ENCODE data around the gene LAMP5.

LAMP5 gene

DNA sequence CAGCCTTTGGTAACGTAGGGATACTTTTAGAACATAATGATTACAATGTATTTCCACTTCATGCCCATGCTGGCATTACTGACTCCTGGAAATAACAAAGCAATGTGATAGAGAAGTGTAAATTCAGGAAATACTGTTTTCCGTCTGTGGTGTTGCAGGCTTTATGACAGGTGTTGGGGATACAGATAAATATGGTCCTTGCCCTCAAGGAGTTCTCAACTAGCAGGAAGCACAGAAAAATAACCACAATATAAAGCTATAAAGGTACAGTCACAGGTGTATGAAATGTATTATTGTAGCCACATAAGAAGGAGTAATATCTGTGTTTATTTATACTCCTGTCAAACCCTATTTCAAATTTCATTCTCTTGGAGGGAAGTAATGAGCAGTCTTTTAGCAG lies 12.9 kb upstream of the LAMP5 start:
- no peak for DNase-seq (ENCODE audit: low spot score)

DNA sequence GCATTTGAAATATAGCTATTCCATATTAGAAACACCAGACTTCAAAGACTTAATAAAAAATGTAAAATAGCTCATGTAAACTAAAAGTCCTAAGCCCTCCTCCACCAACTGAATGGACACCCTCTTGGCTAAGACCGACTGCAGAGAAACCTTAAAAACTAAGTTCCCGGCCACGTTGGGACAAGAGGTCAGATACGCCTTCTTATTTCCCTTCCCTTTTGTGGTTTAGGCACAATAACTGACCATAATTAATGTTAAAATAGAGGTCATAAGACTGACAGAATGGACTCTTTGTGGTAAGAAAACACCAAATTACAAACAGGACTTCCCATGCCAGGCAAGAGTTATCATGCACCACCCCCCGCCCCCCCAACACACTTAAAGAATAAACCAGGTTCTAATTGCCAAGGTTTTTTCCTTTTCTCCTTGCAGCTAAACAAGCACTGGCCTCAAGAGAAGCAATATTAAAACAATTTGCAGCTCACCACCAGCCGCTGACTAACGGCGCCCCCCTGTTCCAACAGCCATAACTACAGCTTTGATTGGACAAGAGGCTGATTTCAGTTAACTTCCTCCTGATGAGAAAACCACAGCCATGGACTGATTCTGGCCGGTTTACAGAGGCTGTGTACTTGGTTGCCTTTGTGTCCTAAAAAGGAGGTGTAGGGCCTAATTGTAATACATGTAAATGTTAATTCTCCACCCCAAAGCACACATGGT lies 10.7 kb upstream of the LAMP5 start:
- no peak for DNase-seq (ENCODE audit: low spot score)

DNA sequence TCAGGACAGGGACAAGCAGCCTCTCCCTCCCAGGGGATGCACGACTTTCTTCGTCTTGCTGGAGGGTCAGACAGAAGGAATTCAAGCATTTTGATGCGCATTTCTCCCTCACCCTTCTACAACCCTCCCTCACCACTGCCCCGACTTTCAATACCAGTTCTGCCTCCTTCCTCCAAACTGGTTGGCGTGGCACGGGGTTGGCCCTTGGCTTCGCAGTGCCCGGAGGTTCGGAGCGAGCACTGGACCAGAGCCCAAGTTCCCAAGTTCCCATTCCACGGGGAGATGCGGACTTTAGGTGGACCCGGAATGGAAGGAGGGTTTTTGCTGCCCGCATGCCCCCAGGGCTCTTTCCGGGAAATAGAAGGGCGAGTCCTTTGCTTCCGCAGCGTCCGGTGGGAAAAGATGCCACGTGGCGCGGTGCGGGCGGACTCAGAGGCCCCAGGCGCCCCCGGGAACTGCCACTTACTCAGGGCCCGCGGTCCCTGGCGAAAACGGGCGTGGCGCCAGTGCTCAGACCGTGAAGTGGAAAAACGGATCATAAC lies 8.0 kb upstream of the LAMP5 start:
- no peak for DNase-seq (ENCODE audit: low spot score)

DNA sequence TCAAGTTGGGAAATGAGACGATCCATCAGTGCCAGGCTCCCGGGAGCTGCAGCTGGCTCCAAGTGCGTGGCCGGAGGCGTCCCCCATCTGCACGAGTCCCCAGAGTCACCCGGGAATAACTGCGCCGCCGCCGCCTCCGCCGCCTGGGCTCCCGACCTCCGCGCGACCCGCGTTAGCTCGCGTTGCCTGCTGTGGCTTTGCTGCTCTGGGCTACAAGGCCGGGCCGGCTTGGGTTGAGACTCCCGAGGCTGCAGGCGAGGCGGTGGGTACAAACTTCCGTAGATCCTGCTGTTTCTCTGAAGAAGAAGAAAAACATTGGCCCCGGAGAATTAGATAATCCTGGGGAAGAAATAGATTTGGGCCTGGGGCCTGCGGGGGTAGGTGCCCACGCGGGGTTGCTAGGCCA lies 7.4 kb upstream of the LAMP5 start:
- DNase-seq (ENCODE audit: low spot score) = no peak

DNA sequence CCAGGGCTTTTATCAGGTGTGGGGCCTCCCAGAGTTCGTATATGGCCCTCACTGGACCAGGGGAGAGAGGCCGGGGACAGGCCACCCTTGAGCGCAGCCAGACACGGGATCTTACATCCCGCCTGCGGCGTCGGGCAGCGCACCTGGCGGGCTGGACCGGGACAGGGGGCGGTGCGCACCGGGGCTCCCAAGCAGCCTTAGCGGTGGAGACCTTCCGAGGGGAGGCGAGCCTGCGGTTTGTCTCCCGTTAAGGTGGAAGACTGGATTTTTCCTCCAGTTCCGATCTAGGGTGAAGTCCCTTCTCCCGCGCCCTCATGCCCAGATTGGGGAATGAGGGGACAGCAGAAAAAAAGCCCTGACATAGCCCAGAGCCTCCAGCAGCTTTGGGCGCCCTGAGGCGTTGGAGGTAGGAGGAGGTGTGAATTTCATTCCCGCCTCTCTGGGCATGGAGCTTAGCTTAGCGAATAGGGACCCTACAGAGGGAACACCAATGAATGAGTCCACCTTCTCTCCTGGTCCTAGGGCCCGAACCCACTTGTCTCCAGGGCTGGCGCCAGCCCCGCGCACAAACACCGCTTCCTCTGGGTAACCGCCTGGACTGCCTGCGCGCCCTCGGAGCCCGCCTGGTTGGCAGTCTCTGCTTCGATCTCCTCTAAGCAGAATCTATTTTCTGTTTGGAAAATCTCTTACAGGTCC lies 6.7 kb upstream of the LAMP5 start:
- DNase-seq (ENCODE audit: low spot score) = no peak

DNA sequence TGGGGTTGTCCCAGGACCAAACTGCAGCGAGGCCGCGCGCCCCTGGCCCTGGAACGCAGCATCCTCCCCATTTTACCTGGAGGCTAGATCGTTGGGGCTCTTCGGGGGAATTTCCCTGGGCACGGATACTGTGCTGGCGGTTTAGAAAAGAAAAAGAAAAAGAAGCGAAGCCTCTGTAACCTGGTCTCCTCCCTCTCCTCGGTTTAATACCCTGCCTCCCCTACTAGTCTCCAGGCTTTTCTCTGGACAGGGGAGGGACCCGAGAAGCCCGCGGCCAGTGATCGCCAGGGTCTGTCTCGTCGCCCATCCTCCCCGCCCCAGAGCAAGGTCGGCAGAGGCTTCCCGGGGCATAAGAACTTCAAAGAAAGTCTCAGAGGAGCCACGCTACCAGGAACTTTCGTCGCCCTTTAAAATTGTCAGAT lies 6.1 kb upstream of the LAMP5 start:
- no peak for DNase-seq (ENCODE audit: low spot score)

DNA sequence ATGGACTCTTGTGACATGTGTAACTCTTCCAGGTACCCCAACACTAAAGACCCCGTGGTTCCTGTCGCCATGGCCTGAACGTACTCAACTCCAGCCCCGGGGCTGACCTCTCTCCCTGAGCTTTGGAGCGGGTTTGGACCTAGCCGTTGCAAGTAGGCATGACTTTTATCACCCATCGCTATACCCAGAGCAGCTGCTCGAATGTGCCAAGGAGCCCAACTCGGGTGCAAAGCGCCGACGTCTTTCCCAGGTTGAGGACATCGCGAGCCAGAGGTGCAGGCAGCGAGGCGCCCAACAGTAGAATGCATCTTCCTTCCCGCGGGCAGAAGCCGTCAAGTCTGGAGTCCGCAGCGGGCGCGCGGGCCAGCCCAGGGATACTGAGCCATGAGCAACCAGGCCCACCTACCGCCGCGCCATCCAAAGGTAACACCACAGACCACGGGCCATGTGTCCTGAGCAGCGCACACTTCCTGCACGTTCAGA lies 5.7 kb upstream of the LAMP5 start:
- no peak for DNase-seq (ENCODE audit: low spot score)

DNA sequence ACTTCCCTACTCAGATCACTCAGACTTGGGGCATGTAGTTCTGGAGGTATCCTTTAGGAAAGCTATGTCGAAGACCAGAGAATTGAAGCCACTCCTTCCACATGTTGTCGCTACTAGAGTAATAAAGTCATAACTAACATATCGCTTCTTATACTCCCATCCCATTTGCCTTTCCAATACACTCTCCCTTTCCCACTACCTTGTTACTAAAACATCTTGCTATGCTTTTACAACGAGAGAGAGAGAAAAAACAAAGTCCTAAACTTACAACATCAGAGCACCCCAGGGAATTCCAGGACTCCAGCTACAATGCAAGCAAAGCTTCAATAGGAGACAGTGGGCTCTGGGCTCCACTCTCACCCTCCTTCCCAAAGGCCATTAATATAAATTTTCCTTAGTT lies 5.1 kb upstream of the LAMP5 start:
- no peak for DNase-seq (ENCODE audit: low spot score)

DNA sequence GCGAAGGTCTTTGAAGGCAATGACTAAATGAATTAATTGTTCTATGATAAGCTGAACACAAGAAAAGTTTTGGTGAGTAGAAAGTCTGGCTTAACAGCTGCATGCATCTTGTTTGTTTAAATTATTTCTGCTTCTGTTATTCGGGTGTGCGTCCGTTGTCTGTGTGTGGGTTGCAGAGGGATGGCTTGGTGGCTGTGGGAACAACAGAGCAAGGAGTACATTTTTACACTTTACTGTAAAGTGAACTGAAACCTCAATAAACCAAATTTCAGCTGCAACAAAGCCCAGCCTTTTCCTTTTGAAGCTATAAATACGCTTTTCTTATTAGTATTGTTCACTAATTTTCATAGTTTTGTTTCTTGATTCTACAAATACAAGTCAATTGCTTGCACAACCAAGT lies 3.5 kb upstream of the LAMP5 start:
- DNase-seq (ENCODE audit: low spot score) = no peak

DNA sequence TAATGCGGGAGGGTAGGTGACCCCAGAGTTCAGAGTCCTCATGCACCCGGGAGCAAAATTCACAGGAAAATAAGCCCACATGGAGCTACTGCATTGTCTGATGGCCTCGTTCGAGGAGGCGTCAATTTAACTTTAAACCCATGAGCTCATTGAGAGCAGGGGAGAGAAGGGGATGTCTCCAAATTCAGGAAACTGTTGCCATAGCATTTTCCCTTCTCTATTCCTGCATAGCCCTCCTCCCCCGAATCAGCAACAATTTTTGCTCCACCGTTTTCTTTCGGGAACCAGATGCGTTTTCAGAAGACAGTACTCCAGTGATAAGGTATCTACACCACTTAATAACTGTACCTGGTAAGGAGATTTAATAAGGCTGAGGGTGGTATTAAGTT lies 324 bp upstream of the LAMP5 start:
- DNase-seq (ENCODE audit: low spot score) = no peak

DNA sequence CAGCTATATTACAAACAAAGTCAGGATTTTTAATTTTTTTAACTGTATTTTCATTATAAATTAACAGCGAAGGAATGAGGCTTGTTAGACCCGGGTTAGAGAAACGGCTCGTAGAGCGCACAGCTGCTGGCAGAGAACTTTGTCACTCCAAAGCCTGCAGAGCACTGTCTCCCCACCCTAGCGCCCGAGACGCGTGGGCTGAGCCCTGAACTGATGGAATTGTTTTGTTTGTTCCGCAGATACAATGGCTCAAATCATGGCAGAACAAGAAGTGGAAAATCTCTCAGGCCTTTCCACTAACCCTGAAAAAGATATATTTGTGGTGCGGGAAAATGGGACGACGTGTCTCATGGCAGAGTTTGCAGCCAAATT lies 810 bp downstream of the LAMP5 start:
- no peak for DNase-seq (ENCODE audit: low spot score)

DNA sequence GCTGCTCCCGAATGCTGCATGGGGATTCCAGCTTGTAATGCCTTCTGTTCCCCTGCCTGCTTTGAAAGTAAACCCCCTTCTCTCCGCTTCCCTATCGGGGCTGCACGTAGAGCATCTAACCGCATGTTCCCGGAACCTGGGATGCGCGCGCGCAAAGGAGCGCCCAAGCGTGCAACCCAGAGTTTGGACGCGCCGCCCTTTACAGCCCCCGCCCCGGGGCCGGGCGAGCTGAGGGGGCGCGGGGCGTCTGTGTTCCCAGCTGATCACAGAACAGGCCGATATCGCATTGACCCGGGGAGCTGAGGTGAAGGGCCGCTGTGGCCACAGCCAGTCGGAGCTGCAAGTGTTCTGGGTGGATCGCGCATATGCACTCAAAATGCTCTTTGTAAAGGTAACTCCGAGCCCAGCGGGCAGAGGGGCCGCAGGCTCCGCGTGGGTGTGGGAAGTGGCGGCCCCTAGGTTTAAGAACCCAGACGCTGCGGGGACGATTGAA lies 1.4 kb downstream of the LAMP5 start:
- no peak for DNase-seq (ENCODE audit: low spot score)

DNA sequence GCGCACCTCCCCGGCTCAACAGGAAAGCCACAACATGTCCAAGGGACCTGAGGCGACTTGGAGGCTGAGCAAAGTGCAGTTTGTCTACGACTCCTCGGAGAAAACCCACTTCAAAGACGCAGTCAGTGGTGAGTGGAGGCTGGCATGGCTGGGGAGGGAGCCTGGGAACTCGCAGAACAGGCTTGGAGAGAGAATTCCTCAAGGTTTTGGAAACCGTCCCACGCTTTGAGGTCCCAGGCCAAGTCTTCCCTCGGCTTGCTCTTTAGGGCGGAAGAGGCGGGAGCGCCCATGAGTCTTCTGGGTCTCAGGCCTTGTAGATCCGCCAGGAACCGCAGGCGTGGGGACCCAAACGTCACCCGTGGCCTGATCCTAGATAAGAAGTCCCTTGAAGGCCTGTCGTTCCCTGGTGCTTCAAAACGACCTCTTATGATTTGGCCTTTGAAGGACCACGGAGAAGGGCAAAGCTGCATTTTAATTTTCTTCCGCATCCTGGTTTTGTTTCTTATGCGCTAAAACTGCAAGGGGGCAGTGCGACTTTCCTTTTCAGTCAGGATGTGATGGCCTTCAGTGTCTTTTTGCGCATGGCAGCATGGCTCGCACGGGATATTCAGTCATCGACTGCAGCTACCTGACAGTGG lies 2.0 kb downstream of the LAMP5 start:
- no peak for DNase-seq (ENCODE audit: low spot score)

DNA sequence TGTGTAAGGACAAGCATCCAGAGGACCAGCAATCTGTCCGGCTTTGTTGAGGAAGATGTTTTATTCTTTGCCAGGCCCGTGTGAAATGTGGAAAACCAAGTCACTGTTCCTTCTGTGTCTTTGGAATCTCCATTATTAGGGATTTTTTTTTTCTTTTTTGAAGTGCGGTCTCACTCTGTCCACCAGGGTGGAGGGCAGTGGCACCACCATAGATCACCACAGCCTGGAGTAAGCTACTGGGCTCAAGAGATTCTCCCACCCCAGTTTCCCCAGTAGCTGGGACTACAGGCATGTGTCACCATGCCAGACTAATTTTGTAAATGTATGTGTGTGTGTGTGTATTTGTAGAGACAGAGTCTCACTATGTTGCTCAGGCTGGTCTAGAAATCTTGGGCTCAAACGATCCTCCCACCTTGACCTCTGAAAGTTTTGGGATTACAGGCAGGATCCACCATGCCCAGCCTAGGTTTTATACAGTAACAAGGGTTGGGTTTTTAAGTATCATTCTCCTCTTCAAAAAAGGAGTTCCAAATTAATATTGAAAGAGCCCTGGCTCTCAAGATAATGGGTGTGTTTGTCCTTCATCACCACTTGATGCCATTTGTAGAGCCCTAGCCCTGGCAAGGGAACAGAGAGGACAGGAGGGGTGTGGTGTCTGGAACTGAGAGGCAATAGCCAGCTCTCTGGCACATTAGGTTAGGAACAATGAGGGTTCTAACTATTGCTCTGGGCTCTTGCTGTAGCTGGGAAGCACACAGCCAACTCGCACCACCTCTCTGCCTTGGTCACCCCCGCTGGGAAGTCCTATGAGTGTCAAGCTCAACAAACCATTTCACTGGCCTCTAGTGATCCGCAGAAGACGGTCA lies 3.1 kb downstream of the LAMP5 start:
- no peak for DNase-seq (ENCODE audit: low spot score)

DNA sequence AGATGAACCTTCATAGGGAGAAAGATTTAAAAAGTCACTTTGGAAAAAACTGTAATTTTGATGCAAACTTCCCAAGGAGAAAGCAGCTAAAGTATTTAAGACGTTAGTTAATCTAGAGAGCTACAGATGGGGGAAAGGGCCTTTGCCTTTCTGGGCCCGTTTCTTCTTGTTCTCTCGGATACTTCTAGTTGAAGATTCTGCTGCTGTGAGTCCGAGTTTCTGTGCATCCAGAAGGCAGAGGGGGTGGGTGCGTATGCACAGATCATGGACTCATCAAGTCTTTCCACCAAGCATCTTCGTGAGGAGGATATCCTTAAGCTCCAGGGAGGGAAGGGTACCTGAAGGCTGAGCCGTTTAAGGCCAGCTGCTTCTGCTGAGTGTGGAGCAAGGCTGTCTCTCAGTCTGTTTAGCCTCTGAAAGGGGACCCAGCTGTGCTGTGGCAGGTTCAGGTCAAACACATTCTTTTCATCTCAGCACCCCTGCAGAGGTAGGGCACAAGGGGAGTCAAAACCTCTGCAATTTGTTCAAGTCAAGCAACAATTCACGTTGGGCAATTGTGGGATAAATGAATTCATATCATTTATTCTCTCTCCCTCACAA lies 4.3 kb downstream of the LAMP5 start:
- DNase-seq (ENCODE audit: low spot score) = no peak

DNA sequence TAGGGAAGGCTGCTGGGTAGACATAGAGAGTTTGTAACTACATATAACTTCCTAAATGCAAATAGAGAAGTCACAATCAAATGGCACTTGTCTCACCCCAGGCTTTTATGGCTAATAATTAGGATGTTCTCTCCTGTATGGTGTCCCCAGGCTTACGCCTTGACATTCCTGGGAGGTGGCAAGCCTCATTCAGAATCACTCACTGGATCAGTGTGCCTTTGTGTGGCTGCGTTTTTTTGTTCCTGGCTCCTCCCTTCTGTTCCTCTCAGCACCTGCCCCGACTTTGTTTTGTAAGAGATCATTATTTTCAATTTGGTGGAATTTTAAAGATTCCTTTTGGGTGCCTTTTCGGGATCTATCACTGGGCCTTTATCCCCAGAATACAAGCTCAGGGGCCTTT lies 5.7 kb downstream of the LAMP5 start:
- DNase-seq (ENCODE audit: low spot score) = no peak

DNA sequence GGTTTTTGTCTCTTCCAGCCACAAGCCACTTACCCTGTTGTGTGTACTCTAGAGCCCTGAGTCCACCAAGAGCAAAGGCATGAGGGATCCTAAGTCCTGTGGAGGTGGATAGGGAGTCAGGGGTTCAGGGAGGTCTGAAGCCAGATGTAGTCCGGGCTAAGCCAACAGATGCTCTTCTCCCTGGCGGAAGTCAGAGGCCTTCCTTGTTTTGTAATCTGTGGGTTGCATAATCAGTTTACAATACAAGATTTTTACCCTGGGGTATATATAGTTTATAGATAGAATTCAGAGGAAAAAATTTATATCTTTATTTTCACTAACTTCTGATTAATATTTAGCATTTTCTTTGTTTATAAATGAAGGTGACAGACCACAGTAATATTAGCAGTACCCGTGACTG lies 9.2 kb downstream of the LAMP5 start:
- no peak for DNase-seq (ENCODE audit: low spot score)

DNA sequence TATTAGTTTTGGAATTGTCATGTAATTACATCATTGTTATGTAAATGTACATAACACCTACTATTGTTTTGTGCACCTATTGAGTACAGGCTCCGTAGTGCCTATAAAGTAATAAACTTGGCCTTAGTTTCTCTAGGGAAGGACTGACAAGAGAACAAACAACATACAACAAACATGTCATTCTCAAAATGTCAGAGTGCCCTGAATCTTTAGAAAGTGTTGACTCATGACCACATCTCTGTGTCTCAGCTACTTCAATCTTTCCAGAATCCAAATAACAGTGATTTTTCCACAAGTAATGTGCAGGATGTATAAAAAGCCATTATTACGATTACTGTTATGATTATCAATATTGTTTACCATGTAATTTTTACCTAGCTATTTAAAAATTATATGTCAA lies 17.2 kb downstream of the LAMP5 start:
- no peak for DNase-seq (ENCODE audit: low spot score)

DNA sequence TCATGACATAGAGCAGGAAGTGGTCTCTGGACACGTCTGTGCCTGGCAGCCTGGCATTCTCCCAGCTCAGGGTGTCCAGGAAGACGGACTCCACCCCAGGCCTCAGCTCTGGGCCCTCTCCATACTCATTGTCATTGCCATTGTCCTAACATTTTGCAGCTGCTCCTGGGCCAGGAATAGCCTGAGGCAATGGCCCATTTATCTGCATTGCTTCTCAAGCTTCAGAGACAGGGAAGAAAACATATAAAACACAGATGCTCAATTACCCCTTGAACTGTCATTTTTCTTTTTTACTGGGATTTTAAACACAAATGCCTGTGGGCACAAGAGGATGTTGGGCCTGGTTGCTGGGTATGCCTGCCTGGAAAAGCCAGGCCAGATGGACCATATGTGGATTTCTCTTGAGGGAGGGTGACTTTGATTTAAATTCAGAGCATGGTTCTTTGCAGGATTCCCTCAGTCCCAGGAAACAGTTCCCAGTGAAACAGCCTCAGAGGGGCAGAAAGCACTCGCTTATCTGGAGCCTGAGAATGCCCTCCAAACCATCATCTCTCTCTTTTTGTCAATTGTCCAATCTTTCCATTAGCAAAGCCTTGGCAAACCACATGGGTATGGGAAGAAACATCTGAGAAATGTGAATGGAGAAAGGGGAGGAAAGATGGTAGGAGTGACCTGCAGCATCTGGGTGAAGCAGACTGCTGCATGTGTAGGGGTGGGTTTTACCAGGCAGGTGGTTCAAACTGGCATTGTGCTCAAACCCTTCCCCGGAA lies 17.9 kb downstream of the LAMP5 start:
- no peak for DNase-seq (ENCODE audit: low spot score)

DNA sequence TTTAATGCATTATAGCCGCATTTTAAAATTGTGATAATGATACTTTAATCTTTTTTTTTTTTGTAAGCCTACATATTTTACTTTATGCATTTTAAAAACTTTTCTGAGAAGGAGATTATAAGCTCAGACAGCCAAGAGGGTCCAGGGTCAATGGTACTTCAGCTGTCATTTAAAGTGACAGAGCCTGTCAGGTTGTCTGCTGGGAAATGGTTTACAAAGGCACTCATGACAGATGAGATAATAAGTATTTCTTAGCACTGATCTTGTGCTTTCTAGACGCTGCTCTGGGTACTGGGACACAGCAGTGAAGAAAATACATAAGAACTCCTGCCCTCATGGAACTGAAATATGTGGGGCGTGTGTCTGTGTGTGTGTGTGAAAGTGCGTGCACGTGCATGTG lies 19.6 kb downstream of the LAMP5 start:
- DNase-seq (ENCODE audit: low spot score) = no peak

DNA sequence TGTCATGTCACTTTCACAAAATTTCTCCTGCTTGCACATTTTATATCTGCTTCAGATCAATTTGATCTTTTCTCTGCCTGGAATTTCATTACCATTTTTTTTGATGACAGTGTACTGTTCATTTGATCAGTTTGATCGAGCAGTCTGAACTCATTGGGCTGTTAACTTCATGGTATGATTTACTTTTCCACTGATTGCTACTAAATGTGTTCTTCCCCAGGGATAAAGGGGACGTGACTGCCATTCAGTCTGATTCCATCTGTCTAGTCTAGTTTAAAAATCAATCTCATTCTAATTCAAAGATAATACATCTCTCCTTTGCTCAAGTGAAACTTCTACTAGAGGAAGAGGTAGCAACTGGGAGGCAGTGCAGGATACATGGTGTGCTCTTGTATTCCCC lies 21.1 kb downstream of the LAMP5 start:
- no peak for DNase-seq (ENCODE audit: low spot score)

Data from hematopoietic multipotent progenitor cell treated with erythropoietin and hydrocortisone succinate and interleukin-3 and kit ligand, for 15 days (in vitro differentiated cells).